HepG2 (cell line): ENCODE data around the gene RERE. TPM values are rescaled to one million over a fixed set of nuclear protein-coding genes. Genes with fewer than 3 reads are reported as not detected.

Source experiments
- ATAC-seq: fragments of 200-7000 bp; cut with Tn5 transposase; 3 replicates; pipeline ENCODE4 v1.9.1; 2020; ENCODE audit warnings: mild to moderate bottlenecking, moderate library complexity
- BruUV-seq: library from RNA; stranded (reverse); fragments of 400-500 nt; replicated peaks from 2 replicates; lab custom pipeline; 2021; lab: Mats Ljungman, UMichigan
- CTCF ChIA-PET: fragments of 300-600 bp; formaldehyde crosslinking; extraction: SDS; loops from one replicate; lab custom pipeline; 2021; ENCODE audit warnings: low total read pairs, inconsistent platforms, low intra/inter-chr PET ratio; lab: Yijun Ruan, JAX
- POLR2A ChIA-PET: fragments of 350-600 bp; sonication (Branson Sonifier 250); formaldehyde crosslinking; loops from one replicate; lab custom pipeline; 2020; ENCODE audit warnings: antibody characterized with exemption, inconsistent platforms; lab: Yijun Ruan, JAX
- DNase-seq: peaks from one replicate; pipeline ENCODE4 v3.0.0-alpha.2; 2015; ENCODE audit warnings: low spot score
- FAIRE-seq: peaks from 3 replicates; lab custom pipeline; 2011; peaks lifted over from hg19 to GRCh38; lab: Jason Lieb, UNC
- H2AFZ ChIP-seq: one replicate; pipeline ENCODE4 v1.6.1; 2011; ENCODE audit warnings: low read length, inconsistent platforms
- H3K27ac ChIP-seq: fragments of 300-600 bp; 3 replicates; pipeline ENCODE4 v1.8.0; 2011; ENCODE audit warnings: mixed run types, mild to moderate bottlenecking, mixed read lengths, low read length, inconsistent platforms; ENCODE audit not compliant: insufficient read depth; ENCODE audit errors: extremely low read length
- H3K27me3 ChIP-seq, 2 experiments: fragments of 200-600 bp in 1 of 2; 2 replicates in 1 of 2; 3 replicates in 1 of 2; pipeline versions ENCODE4 v1.6.0 to v1.8.0; 2011; ENCODE audit warnings: low read length in 2 of 2, mild to moderate bottlenecking in 2 of 2, moderate library complexity in 2 of 2, inconsistent platforms in 1 of 2; ENCODE audit not compliant: insufficient read depth in 2 of 2, control insufficient read depth in 1 of 2
- H3K36me3 ChIP-seq, 2 experiments: fragments of 200-600 bp in 1 of 2; replicated peaks in 1 of 2; 2 replicates in 1 of 2; 3 replicates in 1 of 2; pipeline versions ENCODE4 v1.5.1 to v1.8.0; 2011; ENCODE audit warnings: low read length in 2 of 2, inconsistent platforms in 1 of 2; ENCODE audit not compliant: insufficient read depth in 2 of 2, control insufficient read depth in 1 of 2
- H3K4me1 ChIP-seq: 2 replicates; pipeline ENCODE4 v1.5.1; 2012; ENCODE audit warnings: low read length, inconsistent platforms; ENCODE audit not compliant: insufficient read depth
- H3K4me2 ChIP-seq: 2 replicates; pipeline ENCODE4 v1.6.0; 2011; ENCODE audit warnings: low read depth, low read length, inconsistent platforms
- H3K4me3 ChIP-seq, 3 experiments: fragments of 200-600 bp in 1 of 3; sonication (generic), shearing (Covaris generic) in 1 of 3; replicated peaks in 1 of 3; 2 replicates each; pipeline ENCODE4 v1.5.1; 2011 to 2016; ENCODE audit warnings: low read length in 3 of 3, inconsistent platforms in 2 of 3, low read depth in 2 of 3, mild to moderate bottlenecking in 2 of 3, control low read depth in 1 of 3, mixed read lengths in 1 of 3; ENCODE audit not compliant: insufficient read depth in 1 of 3
- H3K79me2 ChIP-seq: one replicate; pipeline ENCODE4 v1.6.1; 2011; ENCODE audit warnings: low read length, inconsistent platforms; ENCODE audit not compliant: insufficient read depth
- H3K9ac ChIP-seq: 2 replicates; pipeline ENCODE4 v1.6.0; 2011; ENCODE audit warnings: mild to moderate bottlenecking, low read depth, low read length, inconsistent platforms; ENCODE audit not compliant: insufficient read depth
- H3K9me3 ChIP-seq: 2 replicates; pipeline ENCODE4 v1.5.1; 2012; ENCODE audit warnings: mild to moderate bottlenecking, low read length
- H4K20me1 ChIP-seq: 2 replicates; pipeline ENCODE4 v1.6.0; 2011; ENCODE audit warnings: inconsistent platforms, mild to moderate bottlenecking, low read length, moderate library complexity; ENCODE audit not compliant: insufficient read depth
- HDAC1 ChIP-seq: sonication (generic); formaldehyde crosslinking; IDR thresholded peaks from 2 replicates; pipeline ENCODE4 v1.5.1; 2020; ENCODE audit warnings: mild to moderate bottlenecking, missing genetic modification reagents
- HOXA5 ChIP-seq: sonication (generic); formaldehyde crosslinking; IDR thresholded peaks from 2 replicates; pipeline ENCODE4 v1.4.0; 2020; ENCODE audit warnings: missing genetic modification reagents
- MIXL1 ChIP-seq: IDR thresholded peaks from 2 replicates; pipeline ENCODE4 v1.6.1; 2016
- ZNF10 ChIP-seq: sonication (generic); formaldehyde crosslinking; IDR thresholded peaks from 2 replicates; pipeline ENCODE4 v1.4.0; 2020; ENCODE audit warnings: mild to moderate bottlenecking, low read depth, missing genetic modification reagents, borderline replicate concordance
- ZNF709 ChIP-seq: sonication (generic); formaldehyde crosslinking; IDR thresholded peaks from 2 replicates; pipeline ENCODE4 v1.5.0; 2020; ENCODE audit warnings: mild to moderate bottlenecking, missing genetic modification reagents
- WGBS: methylation state at CpG from one replicate; pipeline ENCODE4 v1.1.6; 2017; ENCODE audit warnings: low lambda C conversion rate; 5-methylcytosine and 5-hydroxymethylcytosine counted together
- in situ Hi-C: cut with HindIII; loops from 2 replicates; pipeline ENCODE4 v1.10.0; 2017; ENCODE audit warnings: low pct_unique_long_range_greater_than_20kb; ENCODE audit not compliant: extremely low pct_ligation_motif_present
- intact Hi-C: fragments of 100-400 bp; cut with micrococcal nuclease; formaldehyde crosslinking; loops from one replicate; pipeline ENCODE4 v1.10.0; 2022; ENCODE audit not compliant: unreplicated experiment
- polyA plus RNA-seq, 8 experiments: library from polyadenylated mRNA; depleted of rRNA in 3 of 8; stranded (reverse) in 7 of 8; unstranded in 1 of 8; fragments of >200 nt; fragmentation: Illumina TruSeq in 4 of 8; extraction: Trizol in 4 of 8; gene quantifications; 2 replicates each; pipeline versions ENCODE4 v1.2.1 to v1.2.3, GENCODE V29; 2011 to 2016; ENCODE audit warnings: low read depth in 4 of 8, missing spikeins in 1 of 8, mixed read lengths in 1 of 8; ENCODE audit not compliant: insufficient read depth in 1 of 8
- total RNA-seq, 5 experiments: library from RNA; depleted of rRNA; stranded (reverse); fragments of >200 nt; fragmentation: Illumina TruSeq; extraction: Trizol; gene quantifications; 2 replicates each; pipeline ENCODE4 v1.2.3, GENCODE V29; 2016; ENCODE audit warnings: low read depth in 1 of 5
- TF ChIP-seq, protein P1 (sequence below): sonication (generic); formaldehyde crosslinking; IDR thresholded peaks from 2 replicates; pipeline ENCODE4 v1.4.0; 2020; ENCODE audit warnings: missing genetic modification reagents
- TF ChIP-seq, protein P2 (sequence below): sonication (generic); formaldehyde crosslinking; IDR thresholded peaks from 2 replicates; pipeline ENCODE4 v1.4.0; 2020; ENCODE audit warnings: mild to moderate bottlenecking, missing genetic modification reagents
- TF ChIP-seq, protein P3 (sequence below): sonication (generic); formaldehyde crosslinking; IDR thresholded peaks from 2 replicates; pipeline ENCODE4 v1.4.0; 2020; ENCODE audit warnings: missing genetic modification reagents
- TF ChIP-seq, protein P4 (sequence below): sonication (generic); formaldehyde crosslinking; IDR thresholded peaks from 2 replicates; pipeline ENCODE4 v1.5.1; 2020; ENCODE audit warnings: mild to moderate bottlenecking, missing genetic modification reagents, moderate library complexity
- TF ChIP-seq, protein P5 (sequence below), 2 experiments: sonication (generic) in 1 of 2; formaldehyde crosslinking in 1 of 2; IDR thresholded peaks; 2 replicates each; pipeline versions ENCODE4 v1.5.1 to v1.6.1; 2011 to 2020; ENCODE audit warnings: borderline replicate concordance in 1 of 2, low read depth in 1 of 2, low read length in 1 of 2, mild to moderate bottlenecking in 1 of 2, missing genetic modification reagents in 1 of 2, moderate library complexity in 1 of 2

The RERE gene
- total and polyA plus RNA-seq, 2 of the 13 experiments (the other 11 are each of a cell fraction or from before 2014, with no cell fraction given): 18.3 to 21.9 TPM

DNA sequence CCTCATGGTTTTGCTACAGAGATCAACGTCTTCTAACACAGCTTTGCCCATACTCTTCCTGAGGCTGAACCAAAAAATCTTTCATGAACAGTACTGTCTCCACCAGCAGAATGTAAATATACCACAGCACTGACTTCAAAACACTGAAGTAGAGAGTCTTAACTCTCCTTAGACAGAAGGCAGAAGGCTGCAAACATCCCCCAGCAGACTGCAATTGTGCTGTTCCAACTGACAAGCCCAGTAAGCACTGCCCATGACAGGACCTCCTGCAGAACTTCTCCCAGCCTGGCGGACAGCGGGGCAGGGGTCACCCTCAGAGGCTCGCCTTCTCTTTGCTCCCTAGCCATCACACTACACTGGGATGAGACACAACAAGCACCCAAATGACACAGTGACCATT, 218.7 kb downstream of the RERE start:
- Histone ChIP-seq H3K36me3 (peaks cover 6 to 25% of the 10 kb centered on the region in 2 experiments), H2AFZ (no peak overlapping the region), H3K4me2 (no peak overlapping the region), H3K79me2 (peaks cover 79% of the 10 kb centered on the region), H3K9ac (no peak overlapping the region), H3K4me1 (peaks cover 18% of the 10 kb centered on the region), H3K9me3 (no peaks in the 10 kb centered on the region), H3K4me3 (no peak overlapping the region), H3K27me3 (no peaks in the 10 kb centered on the region), H4K20me1 (peaks cover 33% of the 10 kb centered on the region), H3K27ac (no peak overlapping the region)
- CTCF ChIA-PET: interaction anchor here (0.7 kb wide), 1 partner anchor 72 kb away, joined by 3 read pairs; no protein-coding TSS in a partner anchor
- DNase-seq: no peak
- intact Hi-C loops: no loop called here
- FAIRE-seq: no peak
- POLR2A ChIA-PET: no interaction called here
- peak; percentile 54 for ATAC-seq
- no TSS peak for BruUV-seq
- 94% methylated on average over 4 of the region's 4 CpGs for WGBS
- in situ Hi-C loops: no loop called here
- TF ChIP-seq, protein P1, sequence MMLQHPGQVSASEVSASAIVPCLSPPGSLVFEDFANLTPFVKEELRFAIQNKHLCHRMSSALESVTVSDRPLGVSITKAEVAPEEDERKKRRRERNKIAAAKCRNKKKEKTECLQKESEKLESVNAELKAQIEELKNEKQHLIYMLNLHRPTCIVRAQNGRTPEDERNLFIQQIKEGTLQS (CRISPR knock-in tag): no peak
- no peak for TF ChIP-seq ZNF10
- TF ChIP-seq, protein P2, sequence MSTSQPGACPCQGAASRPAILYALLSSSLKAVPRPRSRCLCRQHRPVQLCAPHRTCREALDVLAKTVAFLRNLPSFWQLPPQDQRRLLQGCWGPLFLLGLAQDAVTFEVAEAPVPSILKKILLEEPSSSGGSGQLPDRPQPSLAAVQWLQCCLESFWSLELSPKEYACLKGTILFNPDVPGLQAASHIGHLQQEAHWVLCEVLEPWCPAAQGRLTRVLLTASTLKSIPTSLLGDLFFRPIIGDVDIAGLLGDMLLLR (CRISPR knock-in tag): no peak
- TF ChIP-seq HDAC1 (CRISPR knock-in tag): no peak
- no peak for TF ChIP-seq MIXL1
- TF ChIP-seq HOXA5 (CRISPR knock-in tag): no peak
- TF ChIP-seq, protein P3, sequence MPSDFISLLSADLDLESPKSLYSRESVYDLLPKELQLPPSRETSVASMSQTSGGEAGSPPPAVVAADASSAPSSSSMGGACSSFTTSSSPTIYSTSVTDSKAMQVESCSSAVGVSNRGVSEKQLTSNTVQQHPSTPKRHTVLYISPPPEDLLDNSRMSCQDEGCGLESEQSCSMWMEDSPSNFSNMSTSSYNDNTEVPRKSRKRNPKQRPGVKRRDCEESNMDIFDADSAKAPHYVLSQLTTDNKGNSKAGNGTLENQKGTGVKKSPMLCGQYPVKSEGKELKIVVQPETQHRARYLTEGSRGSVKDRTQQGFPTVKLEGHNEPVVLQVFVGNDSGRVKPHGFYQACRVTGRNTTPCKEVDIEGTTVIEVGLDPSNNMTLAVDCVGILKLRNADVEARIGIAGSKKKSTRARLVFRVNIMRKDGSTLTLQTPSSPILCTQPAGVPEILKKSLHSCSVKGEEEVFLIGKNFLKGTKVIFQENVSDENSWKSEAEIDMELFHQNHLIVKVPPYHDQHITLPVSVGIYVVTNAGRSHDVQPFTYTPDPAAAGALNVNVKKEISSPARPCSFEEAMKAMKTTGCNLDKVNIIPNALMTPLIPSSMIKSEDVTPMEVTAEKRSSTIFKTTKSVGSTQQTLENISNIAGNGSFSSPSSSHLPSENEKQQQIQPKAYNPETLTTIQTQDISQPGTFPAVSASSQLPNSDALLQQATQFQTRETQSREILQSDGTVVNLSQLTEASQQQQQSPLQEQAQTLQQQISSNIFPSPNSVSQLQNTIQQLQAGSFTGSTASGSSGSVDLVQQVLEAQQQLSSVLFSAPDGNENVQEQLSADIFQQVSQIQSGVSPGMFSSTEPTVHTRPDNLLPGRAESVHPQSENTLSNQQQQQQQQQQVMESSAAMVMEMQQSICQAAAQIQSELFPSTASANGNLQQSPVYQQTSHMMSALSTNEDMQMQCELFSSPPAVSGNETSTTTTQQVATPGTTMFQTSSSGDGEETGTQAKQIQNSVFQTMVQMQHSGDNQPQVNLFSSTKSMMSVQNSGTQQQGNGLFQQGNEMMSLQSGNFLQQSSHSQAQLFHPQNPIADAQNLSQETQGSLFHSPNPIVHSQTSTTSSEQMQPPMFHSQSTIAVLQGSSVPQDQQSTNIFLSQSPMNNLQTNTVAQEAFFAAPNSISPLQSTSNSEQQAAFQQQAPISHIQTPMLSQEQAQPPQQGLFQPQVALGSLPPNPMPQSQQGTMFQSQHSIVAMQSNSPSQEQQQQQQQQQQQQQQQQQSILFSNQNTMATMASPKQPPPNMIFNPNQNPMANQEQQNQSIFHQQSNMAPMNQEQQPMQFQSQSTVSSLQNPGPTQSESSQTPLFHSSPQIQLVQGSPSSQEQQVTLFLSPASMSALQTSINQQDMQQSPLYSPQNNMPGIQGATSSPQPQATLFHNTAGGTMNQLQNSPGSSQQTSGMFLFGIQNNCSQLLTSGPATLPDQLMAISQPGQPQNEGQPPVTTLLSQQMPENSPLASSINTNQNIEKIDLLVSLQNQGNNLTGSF: no peak
- TF ChIP-seq, protein P4, sequence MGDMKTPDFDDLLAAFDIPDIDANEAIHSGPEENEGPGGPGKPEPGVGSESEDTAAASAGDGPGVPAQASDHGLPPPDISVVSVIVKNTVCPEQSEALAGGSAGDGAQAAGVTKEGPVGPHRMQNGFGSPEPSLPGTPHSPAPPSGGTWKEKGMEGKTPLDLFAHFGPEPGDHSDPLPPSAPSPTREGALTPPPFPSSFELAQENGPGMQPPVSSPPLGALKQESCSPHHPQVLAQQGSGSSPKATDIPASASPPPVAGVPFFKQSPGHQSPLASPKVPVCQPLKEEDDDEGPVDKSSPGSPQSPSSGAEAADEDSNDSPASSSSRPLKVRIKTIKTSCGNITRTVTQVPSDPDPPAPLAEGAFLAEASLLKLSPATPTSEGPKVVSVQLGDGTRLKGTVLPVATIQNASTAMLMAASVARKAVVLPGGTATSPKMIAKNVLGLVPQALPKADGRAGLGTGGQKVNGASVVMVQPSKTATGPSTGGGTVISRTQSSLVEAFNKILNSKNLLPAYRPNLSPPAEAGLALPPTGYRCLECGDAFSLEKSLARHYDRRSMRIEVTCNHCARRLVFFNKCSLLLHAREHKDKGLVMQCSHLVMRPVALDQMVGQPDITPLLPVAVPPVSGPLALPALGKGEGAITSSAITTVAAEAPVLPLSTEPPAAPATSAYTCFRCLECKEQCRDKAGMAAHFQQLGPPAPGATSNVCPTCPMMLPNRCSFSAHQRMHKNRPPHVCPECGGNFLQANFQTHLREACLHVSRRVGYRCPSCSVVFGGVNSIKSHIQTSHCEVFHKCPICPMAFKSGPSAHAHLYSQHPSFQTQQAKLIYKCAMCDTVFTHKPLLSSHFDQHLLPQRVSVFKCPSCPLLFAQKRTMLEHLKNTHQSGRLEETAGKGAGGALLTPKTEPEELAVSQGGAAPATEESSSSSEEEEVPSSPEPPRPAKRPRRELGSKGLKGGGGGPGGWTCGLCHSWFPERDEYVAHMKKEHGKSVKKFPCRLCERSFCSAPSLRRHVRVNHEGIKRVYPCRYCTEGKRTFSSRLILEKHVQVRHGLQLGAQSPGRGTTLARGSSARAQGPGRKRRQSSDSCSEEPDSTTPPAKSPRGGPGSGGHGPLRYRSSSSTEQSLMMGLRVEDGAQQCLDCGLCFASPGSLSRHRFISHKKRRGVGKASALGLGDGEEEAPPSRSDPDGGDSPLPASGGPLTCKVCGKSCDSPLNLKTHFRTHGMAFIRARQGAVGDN (CRISPR knock-in tag): 0 out of 2 replicates have a peak, but pooled peaks have one; percentile 18
- TF ChIP-seq ZNF709 (CRISPR knock-in tag): no peak
- TF ChIP-seq, protein P5, sequence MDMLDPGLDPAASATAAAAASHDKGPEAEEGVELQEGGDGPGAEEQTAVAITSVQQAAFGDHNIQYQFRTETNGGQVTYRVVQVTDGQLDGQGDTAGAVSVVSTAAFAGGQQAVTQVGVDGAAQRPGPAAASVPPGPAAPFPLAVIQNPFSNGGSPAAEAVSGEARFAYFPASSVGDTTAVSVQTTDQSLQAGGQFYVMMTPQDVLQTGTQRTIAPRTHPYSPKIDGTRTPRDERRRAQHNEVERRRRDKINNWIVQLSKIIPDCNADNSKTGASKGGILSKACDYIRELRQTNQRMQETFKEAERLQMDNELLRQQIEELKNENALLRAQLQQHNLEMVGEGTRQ (IDR thresholded peaks at IDR 0.05; ENCODE audit: low read depth, low read length): no peak
- TF ChIP-seq, protein P5 (CRISPR knock-in tag; IDR thresholded peaks at IDR 0.05; ENCODE audit: borderline replicate concordance): no peak
